Measurements from ENCODE around the gene CLEC14A. TPM values are rescaled to one million over a fixed set of nuclear protein-coding genes. Genes with fewer than 3 reads are reported as not detected.

CLEC14A gene
- total RNA-seq, 6 experiments from 2014 or later, result 3.2 to 11.6 (median 5.6) TPM

- intact Hi-C loops (cut with DNase I), result no loop called here
- WGBS (ENCODE audit: insufficient coverage, low coverage, low lambda C conversion rate, missing lambda C conversion rate), result 32% methylated on average over 2 of the region's 2 CpGs
- Histone ChIP-seq H3K27ac (no peak overlapping the region), H3K4me1 (no peaks in the 10 kb centered on the region), H3K9me3 (no peaks in the 10 kb centered on the region), H3K4me3 (no peak overlapping the region), H3K27me3 (no peaks in the 10 kb centered on the region), H3K36me3 (no peaks in the 10 kb centered on the region)
- TF ChIP-seq CTCF (IDR thresholded peaks at IDR 0.05) (no peak), POLR2A (IDR thresholded peaks at IDR 0.05) (no peak)
- ATAC-seq (no peak), DNase-seq (no peak)
Measured at GRCh38 chr14:38217553-38217952, 38.3 kb downstream of the CLEC14A start.

GRCh38 chr14:38213001-38213400, 42.9 kb downstream of the CLEC14A start:
- DNase-seq (no peak), ATAC-seq (no peak)
- intact Hi-C loops (cut with DNase I), result no loop called here
- H3K9me3 ChIP-seq, result no peaks in the 10 kb centered on the region
- no peak overlapping the region for H3K27ac ChIP-seq
- H3K4me1 ChIP-seq, result peaks cover 0 to 9% (median 2%) of the 10 kb centered on the region in 4 donors
- WGBS (ENCODE audit: insufficient coverage, low coverage, low lambda C conversion rate, missing lambda C conversion rate), result 80% methylated on average over 2 of the region's 2 CpGs
- no peak overlapping the region for H3K4me3 ChIP-seq
- no peak for TF ChIP-seq POLR2A (IDR thresholded peaks at IDR 0.05)
- no peaks in the 10 kb centered on the region for H3K36me3 ChIP-seq
- no peaks in the 10 kb centered on the region for H3K27me3 ChIP-seq

- no peak overlapping the region for H3K27ac ChIP-seq
- H3K36me3 ChIP-seq, result no peaks in the 10 kb centered on the region
- no peak for DNase-seq
- no peak for TF ChIP-seq POLR2A (IDR thresholded peaks at IDR 0.05)
- TF ChIP-seq CTCF (IDR thresholded peaks at IDR 0.05), result no peak
- H3K27me3 ChIP-seq, result no peaks in the 10 kb centered on the region
- peaks cover 0 to 9% (median 2%) of the 10 kb centered on the region in 4 donors for H3K4me1 ChIP-seq
- H3K4me3 ChIP-seq, result no peak overlapping the region
- intact Hi-C loops (cut with DNase I), result no loop called here
- no peaks in the 10 kb centered on the region for H3K9me3 ChIP-seq
- no peak for ATAC-seq
Measured at GRCh38 chr14:38212111-38212510, 43.8 kb downstream of the CLEC14A start.

GRCh38 chr14:38211255-38211735, 44.6 kb downstream of the CLEC14A start:
- TF ChIP-seq POLR2A (IDR thresholded peaks at IDR 0.05), result no peak
- peaks cover 0 to 9% (median 2%) of the 10 kb centered on the region in 4 donors for H3K4me1 ChIP-seq
- intact Hi-C loops (cut with DNase I), result no loop called here
- no peaks in the 10 kb centered on the region for H3K27me3 ChIP-seq
- DNase-seq (peak in 1 of 3 donors; percentile 21), ATAC-seq (no peak)
- no peak overlapping the region for H3K27ac ChIP-seq
- H3K9me3 ChIP-seq, result no peaks in the 10 kb centered on the region
- H3K4me3 ChIP-seq, result peak overlapping the region; percentile 3 to 64 (median 63)
- 31% methylated on average over 19 of the region's 34 CpGs for WGBS (ENCODE audit: insufficient coverage, low coverage, low lambda C conversion rate, missing lambda C conversion rate)
- H3K36me3 ChIP-seq, result no peaks in the 10 kb centered on the region

- Histone ChIP-seq H3K4me3 (peak overlapping the region; percentile 12 to 64 (median 63)), H3K36me3 (no peaks in the 10 kb centered on the region), H3K27ac (no peak overlapping the region), H3K4me1 (peaks cover 0 to 9% (median 2%) of the 10 kb centered on the region in 4 donors), H3K9me3 (no peaks in the 10 kb centered on the region), H3K27me3 (no peaks in the 10 kb centered on the region)
- TF ChIP-seq POLR2A (IDR thresholded peaks at IDR 0.05), result no peak
- peak in 3 of 4 donors; percentile 16 to 32 (median 27) for TF ChIP-seq CTCF (IDR thresholded peaks at IDR 0.05)
- intact Hi-C loops (cut with DNase I), result no loop called here
- DNase-seq, result peak; percentile 49 to 71 (median 50)
- WGBS (ENCODE audit: insufficient coverage, low coverage, low lambda C conversion rate, missing lambda C conversion rate), result 10% methylated on average over 28 of the region's 29 CpGs
- ATAC-seq, result peak; percentile 11 to 28 (median 21)
Measured at GRCh38 chr14:38210587-38211216, 45.2 kb downstream of the CLEC14A start.

Measured in right lobe of liver (tissue), 6 donors.